ENCODE measurements around the gene TUSC7. TPM values are rescaled to one million over a fixed set of nuclear protein-coding genes. Genes with fewer than 3 reads are reported as not detected.

Gene TUSC7
- total and polyA plus RNA-seq, 4 donors: not detected

GRCh38 chr3:116707531-116707930 is 2.0 kb upstream of the TUSC7 start:
- Histone ChIP-seq H3K4me1 (ENCODE audit: control insufficient read depth in 4 of 4, insufficient read depth in 4 of 4, low read length in 3 of 4) (no peaks in the 10 kb centered on the region), H3K36me3 (ENCODE audit: control insufficient read depth in 4 of 4, insufficient read depth in 3 of 4, low read depth in 1 of 4, low read length in 3 of 4) (no peaks in the 10 kb centered on the region), H3K4me3 (ENCODE audit: low read depth in 1 of 3, low read length in 3 of 3) (no peak overlapping the region), H3K27me3 (ENCODE audit: control insufficient read depth in 4 of 4, insufficient read depth in 4 of 4, low read length in 3 of 4) (no peaks in the 10 kb centered on the region), H3K9ac (ENCODE audit: low read depth in 1 of 2, low read length in 2 of 2) (no peak overlapping the region), H3K9me3 (ENCODE audit: control insufficient read depth in 4 of 4, low read length in 3 of 4) (no peaks in the 10 kb centered on the region), H3K27ac (ENCODE audit: low read depth in 1 of 2, low read length in 2 of 2) (no peak overlapping the region)
- 90% methylated on average over 3 of the region's 3 CpGs for WGBS
- no peak for DNase-seq (ENCODE audit: low spot score)
- no peak for TF ChIP-seq RXRA (IDR thresholded peaks at IDR 0.05)
- no peak for TF ChIP-seq FOXA2 (IDR thresholded peaks at IDR 0.05)
- no peak for TF ChIP-seq FOXA1 (IDR thresholded peaks at IDR 0.05)
- no peak for TF ChIP-seq HNF4G (IDR thresholded peaks at IDR 0.05)
- no peak for TF ChIP-seq MAX (IDR thresholded peaks at IDR 0.05)
- no peak for TF ChIP-seq SP1 (IDR thresholded peaks at IDR 0.05)
- TF ChIP-seq EGR1 (IDR thresholded peaks at IDR 0.05; ENCODE audit: low read depth in 2 of 2): no peak

- TF ChIP-seq NR2F2 (IDR thresholded peaks at IDR 0.05) (no peak), HNF4G (IDR thresholded peaks at IDR 0.05) (no peak), RXRA (IDR thresholded peaks at IDR 0.05) (no peak), SP1 (IDR thresholded peaks at IDR 0.05) (no peak), EGR1 (IDR thresholded peaks at IDR 0.05; ENCODE audit: low read depth in 2 of 2) (no peak), ZBTB33 (IDR thresholded peaks at IDR 0.05) (no peak), MAX (IDR thresholded peaks at IDR 0.05) (no peak), TAF1 (conservative IDR thresholded peaks at IDR 0.05) (no peak)
- Histone ChIP-seq H3K9me3 (ENCODE audit: control insufficient read depth in 4 of 4, low read length in 3 of 4) (no peaks in the 10 kb centered on the region), H3K4me3 (ENCODE audit: low read depth in 1 of 3, low read length in 3 of 3) (no peak overlapping the region), H3K27ac (ENCODE audit: low read depth in 1 of 2, low read length in 2 of 2) (no peak overlapping the region), H3K9ac (ENCODE audit: low read depth in 1 of 2, low read length in 2 of 2) (no peak overlapping the region), H3K4me1 (ENCODE audit: control insufficient read depth in 4 of 4, insufficient read depth in 4 of 4, low read length in 3 of 4) (no peaks in the 10 kb centered on the region), H3K36me3 (ENCODE audit: control insufficient read depth in 4 of 4, insufficient read depth in 3 of 4, low read depth in 1 of 4, low read length in 3 of 4) (no peaks in the 10 kb centered on the region), H3K27me3 (ENCODE audit: control insufficient read depth in 4 of 4, insufficient read depth in 4 of 4, low read length in 3 of 4) (no peaks in the 10 kb centered on the region)
- 40% methylated on average over 4 of the region's 4 CpGs for WGBS
- no peak for DNase-seq (ENCODE audit: low spot score)
Measured at GRCh38 chr3:116716490-116716889, 6.9 kb downstream of the TUSC7 start.

- no peaks in the 10 kb centered on the region for H3K27me3 ChIP-seq (ENCODE audit: control insufficient read depth in 4 of 4, insufficient read depth in 4 of 4, low read length in 3 of 4)
- no peak overlapping the region for H3K9ac ChIP-seq (ENCODE audit: low read depth in 1 of 2, low read length in 2 of 2)
- H3K9me3 ChIP-seq (ENCODE audit: control insufficient read depth in 4 of 4, low read length in 3 of 4): no peaks in the 10 kb centered on the region
- no peaks in the 10 kb centered on the region for H3K36me3 ChIP-seq (ENCODE audit: control insufficient read depth in 4 of 4, insufficient read depth in 3 of 4, low read depth in 1 of 4, low read length in 3 of 4)
- H3K4me1 ChIP-seq (ENCODE audit: control insufficient read depth in 4 of 4, insufficient read depth in 4 of 4, low read length in 3 of 4): no peaks in the 10 kb centered on the region
- H3K27ac ChIP-seq (ENCODE audit: low read depth in 1 of 2, low read length in 2 of 2): no peak overlapping the region
- 64% methylated on average over 1 of the region's 1 CpG for WGBS
- no peak overlapping the region for H3K4me3 ChIP-seq (ENCODE audit: low read depth in 1 of 3, low read length in 3 of 3)
- TF ChIP-seq CTCF (IDR thresholded peaks at IDR 0.05; ENCODE audit: low read depth, low read length, missing input control) (no peak), MAX (IDR thresholded peaks at IDR 0.05) (no peak), FOXA1 (IDR thresholded peaks at IDR 0.05) (no peak), SP1 (IDR thresholded peaks at IDR 0.05) (no peak), RXRA (IDR thresholded peaks at IDR 0.05) (no peak), RAD21 (IDR thresholded peaks at IDR 0.05) (no peak), EGR1 (IDR thresholded peaks at IDR 0.05; ENCODE audit: low read depth in 2 of 2) (no peak), FOXA2 (IDR thresholded peaks at IDR 0.05) (no peak), GABPA (IDR thresholded peaks at IDR 0.05 in 1 of 2, conservative IDR thresholded peaks at IDR 0.05 in 1 of 2) (no peak), HNF4A (conservative IDR thresholded peaks at IDR 0.05) (no peak), JUND (IDR thresholded peaks at IDR 0.05) (no peak)
- no peak for DNase-seq (ENCODE audit: low spot score)
Measured at GRCh38 chr3:116717566-116717965, 8.0 kb downstream of the TUSC7 start.
